Endodermal cell (in vitro differentiated cells): ENCODE data around the gene DNAH8. TPM values are rescaled to one million over a fixed set of nuclear protein-coding genes. Genes with fewer than 3 reads are reported as not detected.

Source experiments
- DNase-seq: peaks from one replicate; pipeline ENCODE4 v3.0.0-alpha.2; 2017
- H3K27ac ChIP-seq: 2 replicates; pipeline ENCODE4 v1.5.1; 2013; ENCODE audit warnings: mild to moderate bottlenecking, low read depth, low read length, moderate library complexity
- H3K27me3 ChIP-seq: 2 replicates; pipeline ENCODE4 v1.6.1; 2013; ENCODE audit warnings: mild to moderate bottlenecking, low read length, moderate library complexity; ENCODE audit not compliant: insufficient read depth, control insufficient read depth, poor library complexity, severe bottlenecking
- H3K36me3 ChIP-seq: 2 replicates; pipeline ENCODE4 v1.7.0; 2013; ENCODE audit warnings: mild to moderate bottlenecking, low read length, moderate library complexity; ENCODE audit not compliant: control insufficient read depth, insufficient read depth
- H3K4me1 ChIP-seq: one replicate; pipeline ENCODE4 v1.7.0; 2013; ENCODE audit warnings: low read length; ENCODE audit not compliant: control insufficient read depth, insufficient read depth
- H3K4me3 ChIP-seq: 2 replicates; pipeline ENCODE4 v1.5.1; 2013; ENCODE audit warnings: mild to moderate bottlenecking, low read length, moderate library complexity
- H3K9ac ChIP-seq: 2 replicates; pipeline ENCODE4 v1.6.1; 2013; ENCODE audit warnings: mild to moderate bottlenecking, low read length, moderate library complexity; ENCODE audit not compliant: poor library complexity, severe bottlenecking; ENCODE audit errors: extremely low read depth
- H3K9me3 ChIP-seq: 2 replicates; pipeline ENCODE4 v1.6.1; 2013; ENCODE audit warnings: mild to moderate bottlenecking, low read length, moderate library complexity; ENCODE audit not compliant: control insufficient read depth
- H3K27ac Mint-ChIP-seq: 2 replicates; pipeline ENCODE4 v1.8.0; 2020; ENCODE audit warnings: mixed read lengths
- H3K27me3 Mint-ChIP-seq: 2 replicates; pipeline ENCODE4 v1.8.0; 2021; ENCODE audit warnings: mild to moderate bottlenecking, mixed read lengths; ENCODE audit not compliant: insufficient read depth
- H3K36me3 Mint-ChIP-seq: 2 replicates; pipeline ENCODE4 v1.8.0; 2020; ENCODE audit warnings: low read depth, mixed read lengths
- H3K4me1 Mint-ChIP-seq: 2 replicates; pipeline ENCODE4 v1.8.0; 2020; ENCODE audit warnings: mixed read lengths
- H3K4me3 Mint-ChIP-seq: 2 replicates; pipeline ENCODE4 v1.8.0; 2020; ENCODE audit warnings: mild to moderate bottlenecking, moderate library complexity, mixed read lengths
- H3K9me3 Mint-ChIP-seq: 2 replicates; pipeline ENCODE4 v1.8.0; 2020; ENCODE audit warnings: mild to moderate bottlenecking, mixed read lengths
- WGBS, 2 experiments: methylation state at CpG; one replicate each; pipeline versions ENCODE4 v1.1.5 to v1.1.7; 2013; ENCODE audit warnings: missing lambda C conversion rate in 2 of 2, mixed read lengths in 1 of 2; ENCODE audit not compliant: insufficient coverage in 1 of 2, insufficient read length in 1 of 2; 5-methylcytosine and 5-hydroxymethylcytosine counted together
- total RNA-seq, 2 donors: library from RNA; stranded (reverse); fragmentation: NEBNext Ultra II Directional in 1 of 2; extraction: Animal tissue kit (Norgen Biotek cat#: 25700) in 1 of 2; gene quantifications; 2 replicates in 1 of 2; 3 replicates in 1 of 2; pipeline ENCODE4 v1.2.1, GENCODE V29; 2021
- TF ChIP-seq, protein P1 (sequence below): fragments of 200-600 bp; sonication (generic); conservative IDR thresholded peaks from 2 replicates; pipeline ENCODE4 v1.5.0; 2021; ENCODE audit warnings: antibody characterized with exemption, mild to moderate bottlenecking

Gene DNAH8
- total RNA-seq, 2 donors from 2014 or later, result not detected

- Histone ChIP-seq H3K4me1 (no peaks in the 10 kb centered on the region), H3K27ac (no peak overlapping the region), H3K27me3 (no peaks in the 10 kb centered on the region), H3K4me3 (no peak overlapping the region), H3K9me3 (peaks cover 4% of the 10 kb centered on the region), H3K36me3 (peaks cover 91% of the 10 kb centered on the region), H3K9ac (no peak overlapping the region)
- Mint-ChIP-seq H3K27me3 (no peaks in the 10 kb centered on the region), H3K27ac (no peak overlapping the region), H3K36me3 (peaks cover 68% of the 10 kb centered on the region), H3K9me3 (no peaks in the 10 kb centered on the region), H3K4me1 (no peaks in the 10 kb centered on the region), H3K4me3 (no peak overlapping the region)
- WGBS, 2 experiments, result no CpG with 5 or more reads among the region's 1 CpG
- no peak for DNase-seq
- TF ChIP-seq, protein P1, sequence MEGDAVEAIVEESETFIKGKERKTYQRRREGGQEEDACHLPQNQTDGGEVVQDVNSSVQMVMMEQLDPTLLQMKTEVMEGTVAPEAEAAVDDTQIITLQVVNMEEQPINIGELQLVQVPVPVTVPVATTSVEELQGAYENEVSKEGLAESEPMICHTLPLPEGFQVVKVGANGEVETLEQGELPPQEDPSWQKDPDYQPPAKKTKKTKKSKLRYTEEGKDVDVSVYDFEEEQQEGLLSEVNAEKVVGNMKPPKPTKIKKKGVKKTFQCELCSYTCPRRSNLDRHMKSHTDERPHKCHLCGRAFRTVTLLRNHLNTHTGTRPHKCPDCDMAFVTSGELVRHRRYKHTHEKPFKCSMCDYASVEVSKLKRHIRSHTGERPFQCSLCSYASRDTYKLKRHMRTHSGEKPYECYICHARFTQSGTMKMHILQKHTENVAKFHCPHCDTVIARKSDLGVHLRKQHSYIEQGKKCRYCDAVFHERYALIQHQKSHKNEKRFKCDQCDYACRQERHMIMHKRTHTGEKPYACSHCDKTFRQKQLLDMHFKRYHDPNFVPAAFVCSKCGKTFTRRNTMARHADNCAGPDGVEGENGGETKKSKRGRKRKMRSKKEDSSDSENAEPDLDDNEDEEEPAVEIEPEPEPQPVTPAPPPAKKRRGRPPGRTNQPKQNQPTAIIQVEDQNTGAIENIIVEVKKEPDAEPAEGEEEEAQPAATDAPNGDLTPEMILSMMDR, result no peak
These were observed 35.4 kb upstream of the DNAH8 start for GRCh38 chr6:38679668-38680067.

GRCh38 chr6:38681850-38682249, 33.3 kb upstream of the DNAH8 start:
- WGBS, 2 experiments, result 100% methylated on average over 2 of the region's 2 CpGs; no CpG with 5 or more reads in 1 of the 2 experiments
- H3K4me3 Mint-ChIP-seq, result no peak overlapping the region
- H3K4me1 Mint-ChIP-seq, result no peaks in the 10 kb centered on the region
- H3K9me3 Mint-ChIP-seq, result no peaks in the 10 kb centered on the region
- H3K27ac ChIP-seq, result no peak overlapping the region
- no peaks in the 10 kb centered on the region for H3K9me3 ChIP-seq
- DNase-seq, result no peak
- no peaks in the 10 kb centered on the region for H3K4me1 ChIP-seq
- H3K27me3 Mint-ChIP-seq, result no peaks in the 10 kb centered on the region
- TF ChIP-seq, protein P1, result peak; percentile 13
- no peaks in the 10 kb centered on the region for H3K27me3 ChIP-seq
- no peak overlapping the region for H3K27ac Mint-ChIP-seq
- no peak overlapping the region for H3K4me3 ChIP-seq
- H3K9ac ChIP-seq, result no peak overlapping the region
- H3K36me3 ChIP-seq, result peaks cover 87% of the 10 kb centered on the region
- peaks cover 61% of the 10 kb centered on the region for H3K36me3 Mint-ChIP-seq

- H3K36me3 ChIP-seq, result peaks cover 68% of the 10 kb centered on the region
These were observed 30.9 kb upstream of the DNAH8 start for GRCh38 chr6:38684237-38684636.

More at GRCh38 chr6:38684237-38684636, 30.9 kb upstream of the DNAH8 start:
- Mint-ChIP-seq H3K36me3 (peaks cover 43% of the 10 kb centered on the region), H3K27me3 (no peaks in the 10 kb centered on the region), H3K4me1 (peaks cover 9% of the 10 kb centered on the region), H3K4me3 (no peak overlapping the region), H3K9me3 (no peaks in the 10 kb centered on the region), H3K27ac (no peak overlapping the region)
- H3K9ac ChIP-seq, result no peak overlapping the region
- H3K9me3 ChIP-seq, result no peaks in the 10 kb centered on the region
- DNase-seq, result no peak
- H3K4me3 ChIP-seq, result no peak overlapping the region
- peaks cover 3% of the 10 kb centered on the region for H3K4me1 ChIP-seq
- 100% methylated on average over 1 of the region's 1 CpG; no CpG with 5 or more reads in 1 of the 2 experiments for WGBS, 2 experiments
- TF ChIP-seq, protein P1, result no peak
- H3K27me3 ChIP-seq, result no peaks in the 10 kb centered on the region
- H3K27ac ChIP-seq, result no peak overlapping the region
